ENCODE data around the gene SEMA6B.

The SEMA6B gene

DNA sequence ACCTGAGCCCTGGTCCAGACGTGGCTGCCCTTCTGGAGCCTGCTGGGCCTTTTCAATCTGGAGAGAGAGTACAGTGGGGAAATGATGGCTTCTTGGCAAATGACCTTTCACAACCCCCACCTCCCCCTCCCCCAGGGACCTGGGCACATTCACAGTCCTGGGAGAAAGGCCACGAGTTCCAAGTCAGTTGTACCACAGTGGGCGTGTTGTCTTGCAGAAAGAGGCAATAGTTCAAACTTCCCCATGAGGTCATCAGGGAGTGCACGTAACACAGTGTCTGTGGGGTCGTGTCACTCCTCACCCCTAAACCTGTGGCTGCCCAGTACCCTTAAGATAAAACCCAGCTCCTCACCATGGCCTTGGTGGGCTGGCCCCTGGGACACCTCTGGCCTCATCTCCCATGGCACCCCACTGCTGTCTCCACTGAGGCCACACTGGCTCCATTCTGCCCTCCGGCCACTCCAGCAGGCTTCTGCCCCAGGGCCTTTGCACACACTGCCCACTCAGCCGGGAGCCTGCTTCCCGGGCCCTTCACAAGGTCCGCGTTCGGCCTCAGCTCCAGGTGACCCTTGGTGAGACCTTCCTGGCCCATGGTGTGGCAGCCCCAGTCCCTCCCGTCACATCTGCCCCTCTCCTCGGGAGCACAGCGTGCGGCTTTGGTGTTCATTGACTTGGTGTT lies 54.5 kb downstream of the SEMA6B start:
- no peak for DNase-seq

DNA sequence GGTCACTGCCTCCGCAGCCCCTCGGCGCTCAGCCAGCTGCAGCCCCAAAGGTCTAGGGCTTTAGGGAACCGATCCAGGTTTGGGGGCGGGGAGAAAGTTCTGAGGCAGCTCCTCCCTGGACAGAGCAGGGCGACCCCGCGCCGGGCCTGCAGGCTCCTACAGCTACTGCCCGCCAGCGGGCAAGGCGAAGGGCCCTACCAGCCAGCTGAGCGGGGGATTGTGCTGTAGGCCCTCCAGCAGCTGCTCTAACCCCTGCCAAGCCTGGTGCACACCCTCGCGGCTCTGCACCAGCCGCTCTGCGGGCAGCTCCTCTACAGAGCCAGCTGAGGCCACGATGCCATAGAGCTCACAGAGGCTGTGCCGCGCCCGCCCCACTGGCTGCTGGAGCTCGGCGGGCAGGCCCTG lies 55.2 kb downstream of the SEMA6B start:
- DNase-seq = no peak

GRCh38 chr19:4503825-4504170 lies 55.7 kb downstream of the SEMA6B start:
- DNase-seq = no peak

DNA sequence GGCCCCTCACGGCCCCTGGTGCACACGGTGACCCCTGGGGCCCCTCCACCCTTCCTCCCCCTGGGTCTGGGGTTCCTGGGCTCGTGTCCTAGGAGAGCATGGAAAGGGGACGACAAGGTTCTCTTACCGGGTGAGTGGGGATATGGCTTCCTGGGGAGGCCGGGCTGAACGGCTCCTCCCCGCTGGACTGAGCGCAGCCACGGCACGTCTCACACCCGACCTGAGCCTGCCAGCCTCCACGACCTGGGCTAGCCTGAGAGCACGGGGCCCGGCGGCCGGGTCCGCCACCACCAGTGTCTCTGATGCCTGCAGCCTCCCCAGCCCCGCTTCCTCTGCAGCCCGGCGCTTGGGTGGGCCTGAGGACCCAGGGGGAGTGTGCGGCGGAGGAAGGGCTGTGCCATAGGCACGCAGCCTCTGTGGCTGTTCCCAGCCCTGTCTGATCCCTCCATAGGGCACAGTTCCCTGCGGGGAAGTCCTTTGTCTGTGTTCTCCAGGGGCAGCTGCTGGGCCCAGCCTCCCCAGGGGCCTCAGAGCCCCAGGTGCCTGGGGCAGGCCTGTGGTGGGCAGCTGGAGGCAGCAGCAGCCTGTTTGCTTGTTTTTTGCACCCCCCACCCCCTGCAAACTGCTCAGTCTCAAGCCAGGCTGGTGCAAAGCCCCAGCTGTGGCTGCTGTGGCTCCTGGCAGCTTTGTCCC lies 56.2 kb downstream of the SEMA6B start:
- DNase-seq = peak in 1 of 2 experiments; percentile 2

DNA sequence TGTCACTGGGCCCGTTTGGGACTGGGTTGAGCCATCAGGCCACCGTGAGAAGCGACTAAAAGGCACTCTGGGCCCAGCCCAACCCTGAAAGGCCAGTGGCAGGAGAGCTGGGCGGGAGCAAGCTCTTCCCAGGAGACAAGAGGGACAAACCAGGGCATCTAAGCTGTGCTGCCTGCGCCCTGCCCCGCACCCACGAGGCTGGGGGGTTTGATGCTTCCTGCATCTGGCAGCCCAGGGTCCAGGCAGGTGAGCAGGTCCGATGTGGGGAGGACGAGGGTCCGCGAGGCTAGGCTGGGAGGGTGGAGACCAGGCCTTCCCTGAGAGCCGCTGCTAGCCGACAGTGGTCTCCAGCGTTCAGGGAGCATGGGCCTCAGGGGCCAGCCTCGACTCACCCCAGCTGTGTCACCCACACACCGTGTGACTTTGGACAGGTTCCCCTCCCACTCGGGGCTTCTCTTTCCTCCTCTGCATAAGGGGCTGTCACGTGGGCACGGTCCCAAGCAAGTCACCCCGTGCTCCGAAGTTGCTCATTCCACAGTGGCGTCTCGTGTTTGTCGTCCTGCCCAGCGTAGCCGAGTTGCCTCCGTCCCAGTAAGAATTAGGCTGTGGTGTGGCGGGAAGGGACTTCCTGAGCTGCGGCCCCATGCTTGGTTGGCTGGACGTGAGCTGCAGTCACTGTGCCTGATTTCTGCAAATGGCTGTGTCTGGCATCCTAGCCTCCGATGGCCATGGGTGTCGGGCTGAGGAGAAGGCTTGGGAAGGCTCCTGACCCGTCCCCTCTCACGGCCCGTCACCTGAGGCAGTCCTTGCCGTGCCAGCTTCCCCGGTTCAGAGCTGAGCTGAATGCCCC lies 57.0 kb downstream of the SEMA6B start:
- no peak for DNase-seq

DNA sequence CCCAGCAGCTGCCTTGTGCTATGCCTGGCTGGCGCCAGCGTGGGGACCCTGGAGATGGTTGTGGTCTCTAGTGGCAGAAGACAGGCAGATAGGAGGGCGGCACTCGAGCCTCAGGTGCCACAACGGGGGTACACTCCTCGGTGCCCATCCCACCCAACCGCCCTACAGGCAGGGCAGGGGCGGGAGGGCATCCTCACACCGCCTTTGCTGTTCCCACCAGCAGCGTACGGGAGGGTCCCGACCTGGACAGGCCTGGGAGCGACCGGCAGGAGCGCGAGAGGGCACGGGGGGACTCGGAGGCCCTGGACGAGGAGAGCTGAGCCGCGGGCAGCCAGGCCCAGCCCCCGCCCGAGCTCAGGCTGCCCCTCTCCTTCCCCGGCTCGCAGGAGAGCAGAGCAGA lies 57.8 kb downstream of the SEMA6B start:
- DNase-seq = no peak

- DNase-seq = no peak
Measured at GRCh38 chr19:4500841-4501591, 58.5 kb downstream of the SEMA6B start.

DNA sequence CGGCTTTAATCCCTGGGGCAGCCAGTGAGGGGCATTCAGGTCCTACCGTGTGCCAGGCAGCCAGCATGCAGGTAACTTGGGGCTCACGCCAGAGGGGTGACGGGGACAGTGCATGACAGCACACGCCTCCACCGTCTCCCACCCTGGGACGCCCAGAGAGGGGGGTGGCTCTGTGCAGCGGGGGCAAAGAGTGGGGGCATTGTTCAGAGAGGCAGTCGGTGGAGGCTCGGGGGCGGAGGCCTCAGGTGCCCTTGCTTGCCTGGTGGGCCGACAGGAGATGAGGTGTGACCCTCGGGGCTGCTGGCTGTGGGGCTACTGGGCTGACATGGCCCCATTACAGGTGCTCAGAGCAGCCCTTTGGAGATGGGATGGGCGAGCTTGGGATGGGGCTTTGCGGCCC lies 59.6 kb downstream of the SEMA6B start:
- no peak for DNase-seq

GRCh38 chr19:4499318-4499717 lies 60.2 kb downstream of the SEMA6B start:
- no peak for DNase-seq

DNA sequence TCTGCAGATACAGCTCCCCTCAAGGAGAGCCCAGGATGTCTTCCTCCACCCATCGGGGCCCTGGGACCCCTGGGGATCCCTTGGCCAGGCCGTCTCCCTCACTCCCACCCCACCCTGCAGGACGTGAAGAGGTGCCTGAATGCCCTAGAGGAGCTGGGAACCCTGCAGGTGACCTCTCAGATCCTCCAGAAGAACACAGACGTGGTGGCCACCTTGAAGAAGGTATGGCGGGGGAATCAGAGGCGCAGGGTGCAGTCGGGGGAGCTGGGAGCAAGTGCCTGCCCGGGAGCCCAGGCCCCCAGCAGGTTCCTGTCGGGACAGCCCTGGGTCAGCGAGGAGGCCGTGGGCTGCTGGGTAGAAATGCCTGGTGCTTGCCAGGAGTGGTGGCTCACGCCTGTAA lies 60.8 kb downstream of the SEMA6B start:
- DNase-seq = no peak

DNA sequence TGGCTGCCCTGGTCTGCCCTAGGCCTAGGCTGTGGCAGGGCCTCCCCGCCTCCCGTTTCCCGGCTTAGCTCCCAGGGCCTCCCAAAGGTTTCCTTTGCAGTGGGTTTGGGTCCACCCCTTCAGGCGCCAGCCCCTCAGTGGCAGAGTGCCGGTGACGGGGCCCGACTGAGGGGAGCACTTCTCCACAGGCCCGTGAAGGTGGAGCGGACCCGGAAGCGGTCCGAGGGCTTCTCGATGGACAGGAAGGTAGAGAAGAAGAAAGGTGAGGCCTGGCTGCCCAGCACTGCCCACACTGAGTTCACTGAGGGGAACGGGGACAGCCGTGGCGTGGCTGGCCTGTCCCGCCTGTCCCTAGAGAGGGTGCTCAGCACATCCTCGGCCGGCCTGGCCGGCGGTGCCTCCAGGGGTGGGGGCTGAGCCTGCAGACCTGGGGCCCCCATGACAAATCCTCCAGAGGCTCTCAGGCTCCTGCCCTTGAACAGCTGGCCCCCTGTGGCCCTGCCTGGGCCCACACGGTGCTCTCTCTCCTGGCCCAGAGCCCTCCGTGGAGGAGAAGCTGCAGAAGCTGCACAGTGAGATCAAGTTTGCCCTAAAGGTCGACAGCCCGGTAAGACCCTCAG lies 61.6 kb downstream of the SEMA6B start:
- no peak for DNase-seq

- no peak for DNase-seq
Measured at GRCh38 chr19:4496304-4496703, 63.2 kb downstream of the SEMA6B start.

GRCh38 chr19:4495471-4495870 lies 64.0 kb downstream of the SEMA6B start:
- DNase-seq = no peak

GRCh38 chr19:4494691-4495064 lies 64.8 kb downstream of the SEMA6B start:
- DNase-seq = no peak

GRCh38 chr19:4493929-4494690 lies 65.4 kb downstream of the SEMA6B start:
- no peak for DNase-seq

GRCh38 chr19:4493104-4493928 lies 66.2 kb downstream of the SEMA6B start:
- no peak for DNase-seq
